ENCODE data around the gene SULT1A3. TPM values are rescaled to one million over a fixed set of nuclear protein-coding genes. Genes with fewer than 3 reads are reported as not detected.

SULT1A3 gene
- total and polyA plus RNA-seq, 2 experiments from 2014 or later, result 11.2 to 17.4 TPM

GRCh38 chr16:30186782-30187555 lies 12.1 kb upstream of the SULT1A3 start:
- Mint-ChIP-seq H3K27me3 (ENCODE audit: insufficient read depth, low read depth, poor library complexity) (peaks cover 11% of the 10 kb centered on the region), H3K9me3 (no peaks in the 10 kb centered on the region)
- peak; percentile 60 for ATAC-seq

More at GRCh38 chr16:30186782-30187555, 12.1 kb upstream of the SULT1A3 start:
- Histone ChIP-seq H3K27ac (ENCODE audit: low read depth) (no peak overlapping the region), H3K4me2 (no peak overlapping the region), H3K4me1 (ENCODE audit: insufficient read depth) (peaks cover 4% of the 10 kb centered on the region; the same call in 1 of the 2 replicates), H3K27me3 (ENCODE audit: insufficient read depth) (peaks cover 7% of the 10 kb centered on the region; the same call in 1 of the 2 replicates), H3K79me2 (replicated peaks; ENCODE audit: insufficient read depth) (no peaks in the 10 kb centered on the region), H3K36me3 (ENCODE audit: insufficient read depth) (no peaks in the 10 kb centered on the region), H3K9me2 (ENCODE audit: insufficient read depth) (no peaks in the 10 kb centered on the region), H2AFZ (no peak overlapping the region), H3K4me3 (no peak overlapping the region), H3F3A (replicated peaks; ENCODE audit: low read depth) (0 out of 2 replicates have a peak, but pooled peaks cover 5% of the 10 kb centered on the region), H4K20me1 (replicated peaks; ENCODE audit: insufficient read depth) (no peaks in the 10 kb centered on the region)
- TF ChIP-seq NANOG (IDR thresholded peaks at IDR 0.05; ENCODE audit: borderline replicate concordance) (no peak), CTCF (conservative IDR thresholded peaks at IDR 0.05; ENCODE audit: low read depth in 2 of 2) (peak; percentile 77 to 92), CREB1 (CRISPR knock-in tag; IDR thresholded peaks at IDR 0.05; ENCODE audit: low read depth) (0 out of 2 replicates have a peak, but pooled peaks have one; percentile 18), ZNF114 (CRISPR knock-in tag; IDR thresholded peaks at IDR 0.05) (no peak), EZH2phosphoT487 (IDR thresholded peaks at IDR 0.05; ENCODE audit: unreplicated experiment) (no peak), POLR2AphosphoS5 (IDR thresholded peaks at IDR 0.05; ENCODE audit: low read depth) (peak; percentile 13; the same call in 1 of the 2 replicates), STAT1 (IDR thresholded peaks at IDR 0.05; ENCODE audit: unreplicated experiment) (no peak), EZH2 (IDR thresholded peaks at IDR 0.05; ENCODE audit: low read depth, unreplicated experiment) (no peak), JUNB (IDR thresholded peaks at IDR 0.05; ENCODE audit: unreplicated experiment) (no peak), REST (IDR thresholded peaks at IDR 0.05; ENCODE audit: unreplicated experiment) (no peak), ZNF331 (CRISPR knock-in tag; IDR thresholded peaks at IDR 0.05; ENCODE audit: low read depth) (no peak), ETS1 (IDR thresholded peaks at IDR 0.05) (no peak)
- TF ChIP-seq, protein P1, sequence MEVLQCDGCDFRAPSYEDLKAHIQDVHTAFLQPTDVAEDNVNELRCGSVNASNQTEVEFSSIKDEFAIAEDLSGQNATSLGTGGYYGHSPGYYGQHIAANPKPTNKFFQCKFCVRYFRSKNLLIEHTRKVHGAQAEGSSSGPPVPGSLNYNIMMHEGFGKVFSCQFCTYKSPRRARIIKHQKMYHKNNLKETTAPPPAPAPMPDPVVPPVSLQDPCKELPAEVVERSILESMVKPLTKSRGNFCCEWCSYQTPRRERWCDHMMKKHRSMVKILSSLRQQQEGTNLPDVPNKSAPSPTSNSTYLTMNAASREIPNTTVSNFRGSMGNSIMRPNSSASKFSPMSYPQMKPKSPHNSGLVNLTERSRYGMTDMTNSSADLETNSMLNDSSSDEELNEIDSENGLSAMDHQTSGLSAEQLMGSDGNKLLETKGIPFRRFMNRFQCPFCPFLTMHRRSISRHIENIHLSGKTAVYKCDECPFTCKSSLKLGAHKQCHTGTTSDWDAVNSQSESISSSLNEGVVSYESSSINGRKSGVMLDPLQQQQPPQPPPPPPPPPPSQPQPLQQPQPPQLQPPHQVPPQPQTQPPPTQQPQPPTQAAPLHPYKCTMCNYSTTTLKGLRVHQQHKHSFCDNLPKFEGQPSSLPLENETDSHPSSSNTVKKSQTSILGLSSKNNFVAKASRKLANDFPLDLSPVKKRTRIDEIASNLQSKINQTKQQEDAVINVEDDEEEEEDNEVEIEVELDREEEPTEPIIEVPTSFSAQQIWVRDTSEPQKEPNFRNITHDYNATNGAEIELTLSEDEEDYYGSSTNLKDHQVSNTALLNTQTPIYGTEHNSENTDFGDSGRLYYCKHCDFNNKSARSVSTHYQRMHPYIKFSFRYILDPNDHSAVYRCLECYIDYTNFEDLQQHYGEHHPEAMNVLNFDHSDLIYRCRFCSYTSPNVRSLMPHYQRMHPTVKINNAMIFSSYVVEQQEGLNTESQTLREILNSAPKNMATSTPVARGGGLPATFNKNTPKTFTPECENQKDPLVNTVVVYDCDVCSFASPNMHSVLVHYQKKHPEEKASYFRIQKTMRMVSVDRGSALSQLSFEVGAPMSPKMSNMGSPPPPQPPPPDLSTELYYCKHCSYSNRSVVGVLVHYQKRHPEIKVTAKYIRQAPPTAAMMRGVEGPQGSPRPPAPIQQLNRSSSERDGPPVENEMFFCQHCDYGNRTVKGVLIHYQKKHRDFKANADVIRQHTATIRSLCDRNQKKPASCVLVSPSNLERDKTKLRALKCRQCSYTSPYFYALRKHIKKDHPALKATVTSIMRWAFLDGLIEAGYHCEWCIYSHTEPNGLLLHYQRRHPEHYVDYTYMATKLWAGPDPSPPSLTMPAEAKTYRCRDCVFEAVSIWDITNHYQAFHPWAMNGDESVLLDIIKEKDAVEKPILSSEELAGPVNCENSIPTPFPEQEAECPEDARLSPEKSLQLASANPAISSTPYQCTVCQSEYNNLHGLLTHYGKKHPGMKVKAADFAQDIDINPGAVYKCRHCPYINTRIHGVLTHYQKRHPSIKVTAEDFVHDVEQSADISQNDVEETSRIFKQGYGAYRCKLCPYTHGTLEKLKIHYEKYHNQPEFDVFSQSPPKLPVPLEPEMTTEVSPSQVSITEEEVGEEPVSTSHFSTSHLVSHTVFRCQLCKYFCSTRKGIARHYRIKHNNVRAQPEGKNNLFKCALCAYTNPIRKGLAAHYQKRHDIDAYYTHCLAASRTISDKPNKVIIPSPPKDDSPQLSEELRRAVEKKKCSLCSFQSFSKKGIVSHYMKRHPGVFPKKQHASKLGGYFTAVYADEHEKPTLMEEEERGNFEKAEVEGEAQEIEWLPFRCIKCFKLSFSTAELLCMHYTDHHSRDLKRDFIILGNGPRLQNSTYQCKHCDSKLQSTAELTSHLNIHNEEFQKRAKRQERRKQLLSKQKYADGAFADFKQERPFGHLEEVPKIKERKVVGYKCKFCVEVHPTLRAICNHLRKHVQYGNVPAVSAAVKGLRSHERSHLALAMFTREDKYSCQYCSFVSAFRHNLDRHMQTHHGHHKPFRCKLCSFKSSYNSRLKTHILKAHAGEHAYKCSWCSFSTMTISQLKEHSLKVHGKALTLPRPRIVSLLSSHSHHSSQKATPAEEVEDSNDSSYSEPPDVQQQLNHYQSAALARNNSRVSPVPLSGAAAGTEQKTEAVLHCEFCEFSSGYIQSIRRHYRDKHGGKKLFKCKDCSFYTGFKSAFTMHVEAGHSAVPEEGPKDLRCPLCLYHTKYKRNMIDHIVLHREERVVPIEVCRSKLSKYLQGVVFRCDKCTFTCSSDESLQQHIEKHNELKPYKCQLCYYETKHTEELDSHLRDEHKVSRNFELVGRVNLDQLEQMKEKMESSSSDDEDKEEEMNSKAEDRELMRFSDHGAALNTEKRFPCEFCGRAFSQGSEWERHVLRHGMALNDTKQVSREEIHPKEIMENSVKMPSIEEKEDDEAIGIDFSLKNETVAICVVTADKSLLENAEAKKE (CRISPR knock-in tag; IDR thresholded peaks at IDR 0.05), result no peak
- Mint-ChIP-seq H3K36me3 (ENCODE audit: low read depth) (no peaks in the 10 kb centered on the region), H3K4me1 (peaks cover 15% of the 10 kb centered on the region; the same call in 2 of the 3 replicates), H3K4me3 (no peak overlapping the region), H3K27ac (peak overlapping the region; percentile 82; the same call in 1 of the 2 replicates)
- DNase-seq (ENCODE audit: low spot score), result peak; percentile 85
